Spleen (tissue), 11 donors: ENCODE data around the gene NEDD4L. TPM values are rescaled to one million over a fixed set of nuclear protein-coding genes. Genes with fewer than 3 reads are reported as not detected.

Source experiments
- DNase-seq: peaks from one replicate; pipeline ENCODE4 v3.0.0-alpha.2; 2020
- H3K27ac ChIP-seq, 8 donors: fragments of 200-600 bp; sonication (generic) in 7 of 8; 1 replicate in 4 of 8; 2 replicates in 4 of 8; pipeline versions ENCODE4 v1.5.0 to v1.8.0; 2016 to 2021; ENCODE audit warnings: inconsistent platforms in 4 of 8, mild to moderate bottlenecking in 4 of 8, moderate library complexity in 1 of 8
- H3K27me3 ChIP-seq, 7 donors: fragments of 200-600 bp; sonication (generic) in 6 of 7; replicated peaks in 1 of 7; 1 replicate in 4 of 7; 2 replicates in 3 of 7; pipeline versions ENCODE4 v1.5.0 to v1.8.0; 2016 to 2021; ENCODE audit warnings: inconsistent platforms in 3 of 7, mild to moderate bottlenecking in 1 of 7
- H3K36me3 ChIP-seq, 6 donors: fragments of 200-600 bp; sonication (generic) in 5 of 6; 1 replicate in 4 of 6; 2 replicates in 2 of 6; pipeline versions ENCODE4 v1.5.0 to v1.8.0; 2016 to 2021; ENCODE audit warnings: inconsistent platforms in 2 of 6
- H3K4me1 ChIP-seq, 6 donors: fragments of 200-600 bp; sonication (generic) in 5 of 6; 1 replicate in 3 of 6; 2 replicates in 3 of 6; pipeline versions ENCODE4 v1.5.0 to v1.8.0; 2016 to 2021; ENCODE audit warnings: inconsistent platforms in 3 of 6
- H3K4me3 ChIP-seq, 8 donors: fragments of 200-600 bp; sonication (generic) in 7 of 8; 1 replicate in 4 of 8; 2 replicates in 4 of 8; pipeline versions ENCODE4 v1.5.0 to v1.8.0; 2016 to 2021; ENCODE audit warnings: inconsistent platforms in 4 of 8, mild to moderate bottlenecking in 4 of 8, moderate library complexity in 2 of 8
- H3K9me3 ChIP-seq, 8 donors: fragments of 200-600 bp; sonication (generic) in 7 of 8; 1 replicate in 4 of 8; 2 replicates in 4 of 8; pipeline versions ENCODE4 v1.5.0 to v1.8.0; 2016 to 2021; ENCODE audit warnings: inconsistent platforms in 4 of 8
- CTCF ChIP-seq, 11 experiments: fragments of 200-600 bp in 7 of 11; fragments of 450-650 bp in 4 of 11; sonication (generic) in 4 of 11; IDR thresholded peaks in 8 of 11; conservative IDR thresholded peaks in 3 of 11; 1 replicate in 7 of 11; 2 replicates in 4 of 11; pipeline versions ENCODE4 v1.4.0 to v1.8.0; 2016 to 2021; ENCODE audit warnings: antibody characterized with exemption in 11 of 11, inconsistent platforms in 4 of 11, mild to moderate bottlenecking in 1 of 11
- POLR2A ChIP-seq, 3 donors: fragments of 450-650 bp; IDR thresholded peaks; one replicate each; pipeline ENCODE4 v1.5.1; 2017; ENCODE audit warnings: antibody characterized with exemption in 3 of 3, mild to moderate bottlenecking in 1 of 3
- POLR2AphosphoS5 ChIP-seq, 3 donors: sonication (generic); formaldehyde crosslinking; IDR thresholded peaks; one replicate each; pipeline ENCODE4 v1.5.1; 2017; ENCODE audit warnings: antibody characterized with exemption in 3 of 3
- WGBS, 5 donors: extraction: QIAGEN DNeasy Blood & Tissue Kit in 3 of 5; methylation state at CpG; one replicate each; pipeline versions ENCODE4 v1.1.5 to v1.1.7; 2013 to 2018; 5-methylcytosine and 5-hydroxymethylcytosine counted together
- intact Hi-C: fragments of 100-400 bp; cut with DNase I; formaldehyde crosslinking; loops from one replicate; pipeline ENCODE4 v1.15.0; 2023; ENCODE audit warnings: low total_unique reads
- polyA plus RNA-seq, 3 donors: library from polyadenylated mRNA; stranded (reverse); fragments of 200-250 nt; gene quantifications; one replicate each; pipeline ENCODE4 v1.2.1, GENCODE V29; 2013
- total RNA-seq, 7 donors: library from RNA; depleted of rRNA in 3 of 7; stranded (reverse); fragments of >200 nt in 3 of 7; fragmentation: NEBNext Ultra II Directional in 4 of 7; extraction: Animal tissue kit (Norgen Biotek cat#: 25700) in 4 of 7; gene quantifications; one replicate each; pipeline versions ENCODE4 v1.1.0 to v1.2.1, GENCODE V29; 2016 to 2021
- donor health status: healthy with polysubstance abuse.
- donor health status: DM: no; HTN: no; CAD: no; lungs with moderate emphysema.
- donor health status: DM: no; HTN: no; CAD: no.
- donor health status: Bipolar disorder and iron deficiency.
- donor health status: healthy.
- donor health status: DM: no; HTN: no; CAD: no.
- donor health status: DM: yes; HTN: yes; CAD: no.

The NEDD4L gene
- total and polyA plus RNA-seq, 10 donors: 8.7 to 26.9 (median 18.3) TPM

GRCh38 chr18:58313491-58314032 lies 269.5 kb downstream of the NEDD4L start:
- H3K9me3 ChIP-seq: no peaks in the 10 kb centered on the region
- H3K4me1 ChIP-seq: peaks cover 0 to 13% (median 0%) of the 10 kb centered on the region in 6 donors
- H3K27me3 ChIP-seq: no peaks in the 10 kb centered on the region
- TF ChIP-seq POLR2AphosphoS5 (IDR thresholded peaks at IDR 0.05) (no peak), CTCF (IDR thresholded peaks at IDR 0.05 in 8 of 11, conservative IDR thresholded peaks at IDR 0.05 in 3 of 11) (no peak), POLR2A (IDR thresholded peaks at IDR 0.05) (no peak)
- no peak overlapping the region for H3K27ac ChIP-seq
- no peak overlapping the region for H3K4me3 ChIP-seq
- no peak for DNase-seq
- WGBS, 5 donors: 84 to 95% (median 92%) methylated on average over 5 of the region's 5 CpGs
- H3K36me3 ChIP-seq: no peaks in the 10 kb centered on the region
- intact Hi-C loops: no loop called here

- Histone ChIP-seq H3K36me3 (no peaks in the 10 kb centered on the region), H3K27me3 (no peaks in the 10 kb centered on the region), H3K27ac (no peak overlapping the region), H3K4me3 (no peak overlapping the region), H3K4me1 (peaks cover 0 to 13% (median 0%) of the 10 kb centered on the region in 6 donors), H3K9me3 (no peaks in the 10 kb centered on the region)
- no peak for DNase-seq
- no peak for TF ChIP-seq POLR2A (IDR thresholded peaks at IDR 0.05)
- TF ChIP-seq CTCF (IDR thresholded peaks at IDR 0.05 in 8 of 11, conservative IDR thresholded peaks at IDR 0.05 in 3 of 11): no peak
- peak in 1 of 3 donors; percentile 16 for TF ChIP-seq POLR2AphosphoS5 (IDR thresholded peaks at IDR 0.05)
- intact Hi-C loops: no loop called here
- WGBS, 5 donors: 74 to 91% (median 82%) methylated on average over 7 of the region's 7 CpGs
Observed at GRCh38 chr18:58314284-58314683, 270.3 kb downstream of the NEDD4L start.

GRCh38 chr18:58315041-58315440 lies 271.0 kb downstream of the NEDD4L start:
- TF ChIP-seq POLR2A (IDR thresholded peaks at IDR 0.05): no peak
- TF ChIP-seq POLR2AphosphoS5 (IDR thresholded peaks at IDR 0.05): no peak
- TF ChIP-seq CTCF (IDR thresholded peaks at IDR 0.05 in 8 of 11, conservative IDR thresholded peaks at IDR 0.05 in 3 of 11): no peak
- H3K36me3 ChIP-seq: no peaks in the 10 kb centered on the region
- no peaks in the 10 kb centered on the region for H3K9me3 ChIP-seq
- H3K27ac ChIP-seq: no peak overlapping the region
- intact Hi-C loops: no loop called here
- H3K4me1 ChIP-seq: peaks cover 0 to 13% (median 0%) of the 10 kb centered on the region in 6 donors
- no peaks in the 10 kb centered on the region for H3K27me3 ChIP-seq
- no peak overlapping the region for H3K4me3 ChIP-seq
- WGBS, 5 donors: 88 to 95% (median 91%) methylated on average over 8 of the region's 8 CpGs
- no peak for DNase-seq

DNA sequence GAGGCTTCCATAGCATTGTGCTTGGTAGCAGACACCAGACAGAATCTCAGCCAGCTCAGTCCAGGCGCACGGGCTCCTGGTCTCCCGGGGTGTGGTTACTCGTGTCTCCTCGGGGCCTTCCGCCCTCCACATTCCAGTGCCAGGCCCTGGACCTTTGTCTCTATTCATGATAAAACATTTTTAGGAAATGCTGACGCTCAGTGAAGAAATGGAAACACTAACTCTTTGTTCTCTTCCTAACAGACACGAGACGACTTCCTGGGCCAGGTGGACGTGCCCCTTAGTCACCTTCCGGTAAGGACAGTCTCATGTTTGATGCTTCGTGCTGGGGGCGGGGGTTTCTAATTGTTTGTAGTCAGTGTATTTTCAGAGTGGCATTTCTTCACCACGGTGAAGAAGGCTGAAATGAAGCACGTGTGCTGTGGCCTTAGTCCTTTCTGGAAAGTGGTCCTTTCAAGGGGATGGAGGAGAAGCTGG lies 271.8 kb downstream of the NEDD4L start:
- Histone ChIP-seq H3K4me3 (no peak overlapping the region), H3K9me3 (no peaks in the 10 kb centered on the region), H3K4me1 (peaks cover 0 to 13% (median 0%) of the 10 kb centered on the region in 6 donors), H3K36me3 (no peaks in the 10 kb centered on the region), H3K27ac (no peak overlapping the region), H3K27me3 (no peaks in the 10 kb centered on the region)
- WGBS, 5 donors: 78 to 89% (median 82%) methylated on average over 15 of the region's 15 CpGs
- no peak for DNase-seq
- intact Hi-C loops: no loop called here
- TF ChIP-seq CTCF (IDR thresholded peaks at IDR 0.05 in 8 of 11, conservative IDR thresholded peaks at IDR 0.05 in 3 of 11): no peak
- TF ChIP-seq POLR2A (IDR thresholded peaks at IDR 0.05): no peak
- no peak for TF ChIP-seq POLR2AphosphoS5 (IDR thresholded peaks at IDR 0.05)
